HEK293 (cell line): Measurements from ENCODE around the gene SEC22C.

Experiments used
- CTCF ChIA-PET: fragments of 350-600 bp; formaldehyde crosslinking; extraction: SDS; loops from one replicate; lab custom pipeline; 2021; ENCODE audit warnings: antibody characterized with exemption; lab: Yijun Ruan, JAX
- POLR2A ChIA-PET: fragments of 300-600 bp; formaldehyde crosslinking; extraction: SDS; loops from one replicate; lab custom pipeline; 2020; ENCODE audit warnings: antibody characterized with exemption, inconsistent platforms; lab: Yijun Ruan, JAX
- H3K27ac ChIP-seq: fragments of 200-500 bp; sonication (Bioruptor generic); 2 replicates; pipeline ENCODE4 v1.5.1; 2014; ENCODE audit warnings: low read depth, low read length, control low read depth, inconsistent platforms; ENCODE audit errors: extremely low read depth
- H3K36me3 ChIP-seq, 2 experiments: fragments of 200-500 bp in 1 of 2; sonication (Bioruptor generic) in 1 of 2; 1 replicate in 1 of 2; 2 replicates in 1 of 2; pipeline ENCODE4 v1.5.1; 2014 to 2017; ENCODE audit warnings: inconsistent platforms in 2 of 2, low read length in 2 of 2; ENCODE audit not compliant: control insufficient read depth in 2 of 2, insufficient read depth in 1 of 2
- H3K4me1 ChIP-seq: fragments of 200-500 bp; sonication (Bioruptor generic); 2 replicates; pipeline ENCODE4 v1.5.1; 2014; ENCODE audit warnings: mild to moderate bottlenecking, low read length, inconsistent platforms; ENCODE audit not compliant: control insufficient read depth, insufficient read depth
- H3K4me3 ChIP-seq: 2 replicates; pipeline ENCODE4 v1.5.1; 2011; ENCODE audit warnings: low read depth, mild to moderate bottlenecking, control low read depth, low read length, moderate library complexity
- H3K9me3 ChIP-seq: fragments of 200-500 bp; sonication (Bioruptor generic); 2 replicates; pipeline ENCODE4 v1.5.1; 2014; ENCODE audit warnings: low read depth, low read length, inconsistent platforms; ENCODE audit not compliant: control insufficient read depth, insufficient read depth
- ELK4 ChIP-seq: IDR thresholded peaks from 2 replicates; pipeline ENCODE4 v1.6.1; 2011; ENCODE audit warnings: mild to moderate bottlenecking, low read depth, low read length, borderline replicate concordance
- HOXA7 ChIP-seq: sonication (generic); formaldehyde crosslinking; IDR thresholded peaks from 2 replicates; pipeline ENCODE4 v1.8.1; 2022; ENCODE audit warnings: missing genetic modification reagents, borderline replicate concordance
- OSR2 ChIP-seq: fragments of 450-650 bp; formaldehyde crosslinking; IDR thresholded peaks from 2 replicates; pipeline ENCODE4 v1.5.1; 2016; ENCODE audit warnings: missing biosample characterization, missing genetic modification characterization
- PRDM4 ChIP-seq: fragments of 450-650 bp; formaldehyde crosslinking; IDR thresholded peaks from 2 replicates; pipeline ENCODE4 v1.5.1; 2017; ENCODE audit warnings: missing biosample characterization, missing genetic modification characterization
- ZFP3 ChIP-seq: fragments of 450-650 bp; formaldehyde crosslinking; IDR thresholded peaks from 2 replicates; pipeline ENCODE4 v1.5.1; 2016; ENCODE audit warnings: low read depth, missing biosample characterization, missing genetic modification characterization
- ZFP41 ChIP-seq: fragments of 450-650 bp; formaldehyde crosslinking; IDR thresholded peaks from 2 replicates; pipeline ENCODE4 v1.5.1; 2016; ENCODE audit warnings: missing biosample characterization, missing genetic modification characterization, borderline replicate concordance
- ZNF132 ChIP-seq: fragments of 450-650 bp; formaldehyde crosslinking; IDR thresholded peaks from 2 replicates; pipeline ENCODE4 v1.5.1; 2017; ENCODE audit warnings: missing biosample characterization, missing genetic modification characterization, borderline replicate concordance
- ZNF140 ChIP-seq: fragments of 450-650 bp; formaldehyde crosslinking; IDR thresholded peaks from 2 replicates; pipeline ENCODE4 v1.5.1; 2016; ENCODE audit warnings: missing biosample characterization, missing genetic modification characterization
- ZNF175 ChIP-seq: fragments of 450-650 bp; formaldehyde crosslinking; IDR thresholded peaks from 2 replicates; pipeline ENCODE4 v1.5.1; 2016; ENCODE audit warnings: missing biosample characterization, missing genetic modification characterization
- ZNF324 ChIP-seq: fragments of 450-650 bp; formaldehyde crosslinking; IDR thresholded peaks from 2 replicates; pipeline ENCODE4 v1.5.1; 2016; ENCODE audit warnings: missing biosample characterization, missing genetic modification characterization
- ZNF341 ChIP-seq: fragments of 450-650 bp; formaldehyde crosslinking; IDR thresholded peaks from 2 replicates; pipeline ENCODE4; 2016; ENCODE audit warnings: low read depth, missing biosample characterization, missing genetic modification characterization
- ZNF366 ChIP-seq: fragments of 450-650 bp; formaldehyde crosslinking; conservative IDR thresholded peaks from 2 replicates; pipeline ENCODE4 v1.5.1; 2016; ENCODE audit warnings: missing biosample characterization, missing genetic modification characterization
- ZNF488 ChIP-seq: fragments of 450-650 bp; formaldehyde crosslinking; IDR thresholded peaks from 2 replicates; pipeline ENCODE4 v1.5.1; 2016; ENCODE audit warnings: missing biosample characterization, missing genetic modification characterization
- ZNF513 ChIP-seq: fragments of 450-650 bp; IDR thresholded peaks from 2 replicates; pipeline ENCODE4 v1.5.1; 2018; ENCODE audit warnings: missing biosample characterization, missing genetic modification characterization
- ZNF596 ChIP-seq: fragments of 450-650 bp; IDR thresholded peaks from 2 replicates; pipeline ENCODE4 v1.5.0; 2018; ENCODE audit warnings: missing biosample characterization, mild to moderate bottlenecking, missing genetic modification characterization, moderate library complexity
- ZNF621 ChIP-seq: fragments of 450-650 bp; formaldehyde crosslinking; IDR thresholded peaks from 2 replicates; pipeline ENCODE4 v1.5.1; 2017; ENCODE audit warnings: missing biosample characterization, missing genetic modification characterization
- ZNF692 ChIP-seq: fragments of 450-650 bp; formaldehyde crosslinking; IDR thresholded peaks from 2 replicates; pipeline ENCODE4 v1.5.1; 2016; ENCODE audit warnings: missing biosample characterization, missing genetic modification characterization
- ZNF768 ChIP-seq: fragments of 450-650 bp; formaldehyde crosslinking; IDR thresholded peaks from 2 replicates; pipeline ENCODE4 v1.5.1; 2018; ENCODE audit warnings: missing biosample characterization, mild to moderate bottlenecking, missing genetic modification characterization
- TF ChIP-seq, protein P1 (sequence below): fragments of 450-650 bp; formaldehyde crosslinking; IDR thresholded peaks from 2 replicates; pipeline ENCODE4 v1.5.0; 2017; ENCODE audit warnings: missing biosample characterization, missing genetic modification characterization, borderline replicate concordance

The SEC22C gene

GRCh38 chr3:42501321-42501680 is 80.5 kb downstream of the SEC22C start:
- no peaks in the 10 kb centered on the region for H3K36me3 ChIP-seq
- H3K27ac ChIP-seq = no peak overlapping the region
- no peak for TF ChIP-seq PRDM4 (tag by site-specific recombination)
- TF ChIP-seq ZFP3 = no peak
- no peak for TF ChIP-seq ZFP41 (tag by site-specific recombination)
- no peak for TF ChIP-seq ZNF140 (tag by site-specific recombination)
- TF ChIP-seq HOXA7 (CRISPR knock-in tag) = no peak
- TF ChIP-seq ZNF366 (tag by site-specific recombination) = no peak
- no peak for TF ChIP-seq ZNF341 (tag by site-specific recombination)
- no peak for TF ChIP-seq ZNF596 (tag by site-specific recombination)
- no peak for TF ChIP-seq ZNF513 (tag by site-specific recombination)
- TF ChIP-seq ZNF621 (tag by site-specific recombination) = no peak
- no peak for TF ChIP-seq ZNF175 (tag by site-specific recombination)
- no peak for TF ChIP-seq ZNF692 (tag by site-specific recombination)
- no peak for TF ChIP-seq ZNF768 (tag by site-specific recombination)
- TF ChIP-seq ELK4 = no peak
- no peak for TF ChIP-seq OSR2
- no peak for TF ChIP-seq ZNF132
- TF ChIP-seq, protein P1, sequence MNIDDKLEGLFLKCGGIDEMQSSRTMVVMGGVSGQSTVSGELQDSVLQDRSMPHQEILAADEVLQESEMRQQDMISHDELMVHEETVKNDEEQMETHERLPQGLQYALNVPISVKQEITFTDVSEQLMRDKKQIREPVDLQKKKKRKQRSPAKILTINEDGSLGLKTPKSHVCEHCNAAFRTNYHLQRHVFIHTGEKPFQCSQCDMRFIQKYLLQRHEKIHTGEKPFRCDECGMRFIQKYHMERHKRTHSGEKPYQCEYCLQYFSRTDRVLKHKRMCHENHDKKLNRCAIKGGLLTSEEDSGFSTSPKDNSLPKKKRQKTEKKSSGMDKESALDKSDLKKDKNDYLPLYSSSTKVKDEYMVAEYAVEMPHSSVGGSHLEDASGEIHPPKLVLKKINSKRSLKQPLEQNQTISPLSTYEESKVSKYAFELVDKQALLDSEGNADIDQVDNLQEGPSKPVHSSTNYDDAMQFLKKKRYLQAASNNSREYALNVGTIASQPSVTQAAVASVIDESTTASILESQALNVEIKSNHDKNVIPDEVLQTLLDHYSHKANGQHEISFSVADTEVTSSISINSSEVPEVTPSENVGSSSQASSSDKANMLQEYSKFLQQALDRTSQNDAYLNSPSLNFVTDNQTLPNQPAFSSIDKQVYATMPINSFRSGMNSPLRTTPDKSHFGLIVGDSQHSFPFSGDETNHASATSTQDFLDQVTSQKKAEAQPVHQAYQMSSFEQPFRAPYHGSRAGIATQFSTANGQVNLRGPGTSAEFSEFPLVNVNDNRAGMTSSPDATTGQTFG (tag by site-specific recombination) = no peak
- TF ChIP-seq ZNF324 (tag by site-specific recombination) = no peak
- no peak for TF ChIP-seq ZNF488 (tag by site-specific recombination)
- no peaks in the 10 kb centered on the region for H3K9me3 ChIP-seq
- no peak overlapping the region for H3K4me3 ChIP-seq
- POLR2A ChIA-PET = no interaction called here
- CTCF ChIA-PET = interaction anchor here (0.7 kb wide), 1 partner anchor 93 kb away, joined by 3 read pairs; no protein-coding TSS in a partner anchor
- H3K4me1 ChIP-seq = no peaks in the 10 kb centered on the region
